GM12892 (cell line): ENCODE data around the gene TSC22D4.

Experiments
- DNase-seq: peaks from one replicate; pipeline ENCODE4 v3.0.0; 2011; ENCODE audit not compliant: insufficient read length
- FAIRE-seq: peaks from 2 replicates; lab custom pipeline; 2011; peaks lifted over from hg19 to GRCh38; lab: Jason Lieb, UNC
- POLR2A ChIP-seq: IDR thresholded peaks from 2 replicates; pipeline ENCODE4 v1.6.1; 2011; ENCODE audit warnings: low read depth, low read length, control low read depth
- POLR2AphosphoS5 ChIP-seq: IDR thresholded peaks from 2 replicates; pipeline ENCODE4 v1.6.1; 2011; ENCODE audit warnings: low read depth, low read length, control low read depth
- TAF1 ChIP-seq: IDR thresholded peaks from 2 replicates; pipeline ENCODE4 v1.6.1; 2011; ENCODE audit warnings: low read depth, mild to moderate bottlenecking, control low read depth, low read length, borderline replicate concordance

The TSC22D4 gene

DNA sequence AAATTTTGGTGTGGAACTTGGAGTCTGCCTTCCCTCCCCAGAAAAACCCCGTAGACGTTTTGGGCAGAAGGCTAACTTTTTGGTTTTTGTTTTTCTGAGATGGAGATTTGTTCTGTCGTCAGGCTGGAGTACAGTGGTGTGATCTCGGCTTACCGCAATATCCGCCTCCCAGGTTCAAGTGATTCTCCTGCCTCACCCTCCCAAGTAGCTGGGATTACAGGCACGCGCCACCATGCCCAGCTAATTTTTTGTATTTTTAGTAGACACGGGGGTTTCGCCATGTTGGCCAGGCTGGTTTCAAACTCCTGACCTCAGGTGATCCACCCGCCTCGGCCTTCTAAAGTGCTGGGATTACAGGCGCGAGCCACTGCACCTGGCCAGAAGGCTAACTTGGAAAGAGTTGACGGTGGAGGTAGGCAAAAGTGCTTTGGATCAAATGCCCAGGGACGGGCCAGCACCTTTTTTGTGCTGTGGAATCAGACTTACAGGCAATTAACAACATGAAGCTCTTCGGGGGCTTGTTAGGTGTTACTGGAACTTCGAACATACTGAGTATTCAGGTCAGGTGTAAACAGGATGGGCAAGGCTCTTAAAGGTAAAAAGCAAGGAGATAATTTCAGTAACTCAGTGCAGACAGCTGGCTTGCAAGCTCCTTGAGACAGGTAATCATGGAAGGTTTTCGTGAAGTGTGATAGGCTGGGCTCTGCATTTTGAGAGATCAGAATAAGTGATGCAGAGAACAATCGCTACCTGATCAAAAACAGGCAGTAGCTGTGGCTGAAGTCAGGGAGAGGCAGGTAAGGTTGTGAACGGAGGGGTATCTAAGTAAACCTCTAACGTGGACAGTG is 44.5 kb downstream of the TSC22D4 start:
- TF ChIP-seq POLR2AphosphoS5, result no peak
- TF ChIP-seq POLR2A, result no peak
- no peak for TF ChIP-seq TAF1
- FAIRE-seq (no peak), DNase-seq (no peak)

DNA sequence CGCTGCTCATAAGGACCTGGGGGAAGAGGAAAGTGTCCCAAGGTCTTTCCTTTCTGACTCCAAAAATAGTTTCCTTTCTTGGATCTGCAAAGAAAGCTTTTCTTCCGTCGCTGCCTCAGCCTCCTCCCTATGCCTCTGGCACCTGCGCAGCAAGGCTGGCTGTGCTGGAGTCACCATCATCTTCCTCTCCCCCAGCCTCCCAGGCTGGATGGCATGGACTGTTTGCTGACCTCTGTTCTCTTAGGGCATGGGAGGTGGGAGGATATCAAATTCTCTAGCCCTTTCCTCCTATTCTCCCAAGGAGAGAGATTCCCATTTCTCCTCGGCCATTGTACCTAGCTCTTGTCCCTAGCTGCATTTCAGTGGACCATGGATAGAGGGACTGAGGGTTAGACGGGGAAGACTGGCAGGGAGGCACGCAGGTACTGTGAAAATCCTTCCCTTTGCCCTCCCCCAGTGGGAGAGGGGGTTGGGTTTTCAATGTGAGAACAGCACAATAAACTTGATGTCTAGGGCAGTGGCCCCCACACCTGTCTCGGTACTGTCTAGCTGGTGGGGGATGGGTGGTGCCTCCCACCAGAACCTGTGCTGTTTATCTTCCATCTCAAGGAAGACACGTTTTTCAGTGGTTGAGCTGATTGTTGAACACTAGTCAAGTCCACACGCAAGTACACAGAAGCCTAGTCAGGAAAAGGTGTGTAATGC is 45.3 kb downstream of the TSC22D4 start:
- FAIRE-seq (no peak), DNase-seq (no peak)
- no peak; the same call in 1 of the 2 replicates for TF ChIP-seq POLR2A
- TF ChIP-seq POLR2AphosphoS5, result peak; percentile 58
- no peak for TF ChIP-seq TAF1

DNA sequence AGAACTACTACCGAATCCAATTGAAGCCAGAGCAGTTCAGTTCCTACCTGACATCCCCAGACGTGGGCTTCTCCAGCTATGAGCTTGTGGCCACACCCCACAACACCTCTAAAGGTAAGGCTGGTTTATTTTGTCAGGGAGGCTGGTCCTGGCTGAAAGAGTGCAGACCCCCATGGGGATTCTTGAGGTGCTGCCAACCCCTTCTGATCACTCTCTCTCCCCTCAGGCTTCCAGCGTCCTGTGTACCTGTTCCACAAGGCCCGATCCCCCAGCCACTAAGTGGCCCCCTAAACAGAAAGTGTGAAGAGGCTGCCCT is 45.8 kb downstream of the TSC22D4 start:
- FAIRE-seq, result no peak
- no peak for DNase-seq
- no peak; the same call in 1 of the 2 replicates for TF ChIP-seq POLR2AphosphoS5
- no peak for TF ChIP-seq POLR2A

DNA sequence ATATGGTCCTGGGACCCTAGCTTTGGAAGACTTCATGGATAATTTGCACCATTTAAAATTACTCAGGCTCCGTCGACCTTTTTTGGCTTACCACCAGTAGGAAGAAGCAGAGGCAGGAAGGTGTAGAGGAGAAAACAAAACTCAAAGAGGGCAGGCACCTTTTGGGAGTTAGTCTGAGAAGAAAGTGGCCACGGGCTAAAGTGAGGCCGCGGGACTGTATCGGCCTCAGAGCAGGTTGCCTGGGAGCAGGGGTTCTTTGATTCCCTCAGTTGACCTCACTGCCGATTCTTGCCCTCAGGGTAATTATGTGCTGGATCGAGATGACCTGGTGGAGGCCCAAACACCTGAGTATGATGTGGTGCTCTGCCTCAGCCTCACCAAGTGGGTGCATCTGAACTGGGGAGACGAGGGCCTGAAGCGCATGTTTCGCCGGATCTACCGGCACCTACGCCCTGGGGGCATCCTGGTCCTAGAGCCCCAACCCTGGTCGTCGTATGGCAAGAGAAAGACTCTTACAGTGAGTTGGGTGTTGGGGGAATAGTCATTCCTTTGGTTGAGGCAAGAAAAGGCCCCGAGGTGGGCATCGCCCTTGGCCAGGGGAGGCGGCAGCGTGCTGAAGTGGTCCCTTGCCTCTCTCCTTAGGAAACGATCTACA is 46.3 kb downstream of the TSC22D4 start:
- no peak for TF ChIP-seq POLR2A
- TF ChIP-seq TAF1, result no peak
- TF ChIP-seq POLR2AphosphoS5, result no peak
- no peak for FAIRE-seq

DNA sequence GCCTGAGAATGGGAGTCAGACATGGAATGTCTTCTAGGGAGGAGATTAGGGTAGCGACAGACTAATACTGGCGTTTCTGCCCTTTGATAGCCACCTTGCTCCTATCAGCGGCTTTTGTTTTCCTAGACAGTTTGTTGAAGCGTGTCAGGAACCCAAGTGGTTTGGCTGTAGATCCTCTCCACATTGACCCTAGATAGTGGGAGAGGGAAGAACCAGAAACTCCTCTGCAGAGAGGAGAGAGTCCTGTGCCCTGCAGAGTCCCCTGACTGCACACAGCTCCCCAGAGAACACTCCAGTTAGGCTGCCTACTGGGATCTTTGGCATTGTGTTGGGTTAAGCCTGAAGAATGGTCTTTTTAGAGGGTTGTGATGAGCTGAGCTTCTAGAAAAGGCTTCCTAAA is 47.0 kb downstream of the TSC22D4 start:
- TF ChIP-seq TAF1, result no peak
- no peak for TF ChIP-seq POLR2A
- TF ChIP-seq POLR2AphosphoS5, result no peak; the same call in 1 of the 2 replicates
- FAIRE-seq (no peak), DNase-seq (no peak)

More for the DNA sequence above, 46.3 kb downstream of the TSC22D4 start:
- DNase-seq, result no peak

DNA sequence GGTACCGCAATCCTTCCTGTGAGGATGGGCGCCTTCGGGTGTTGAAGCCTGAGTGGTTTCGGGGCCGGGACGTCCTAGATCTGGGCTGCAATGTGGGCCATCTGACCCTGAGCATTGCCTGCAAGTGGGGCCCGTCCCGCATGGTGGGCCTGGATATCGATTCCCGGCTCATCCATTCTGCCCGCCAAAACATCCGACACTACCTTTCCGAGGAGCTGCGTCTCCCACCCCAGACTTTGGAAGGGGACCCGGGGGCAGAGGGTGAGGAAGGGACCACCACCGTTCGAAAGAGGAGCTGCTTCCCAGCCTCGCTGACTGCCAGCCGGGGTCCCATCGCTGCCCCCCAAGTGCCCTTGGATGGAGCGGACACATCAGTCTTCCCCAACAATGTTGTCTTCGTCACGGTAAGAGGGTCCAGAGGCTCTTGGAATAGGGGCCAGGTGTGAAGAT is 47.7 kb downstream of the TSC22D4 start:
- TF ChIP-seq POLR2A (no peak), POLR2AphosphoS5 (no peak)
- DNase-seq (no peak), FAIRE-seq (no peak)

DNA sequence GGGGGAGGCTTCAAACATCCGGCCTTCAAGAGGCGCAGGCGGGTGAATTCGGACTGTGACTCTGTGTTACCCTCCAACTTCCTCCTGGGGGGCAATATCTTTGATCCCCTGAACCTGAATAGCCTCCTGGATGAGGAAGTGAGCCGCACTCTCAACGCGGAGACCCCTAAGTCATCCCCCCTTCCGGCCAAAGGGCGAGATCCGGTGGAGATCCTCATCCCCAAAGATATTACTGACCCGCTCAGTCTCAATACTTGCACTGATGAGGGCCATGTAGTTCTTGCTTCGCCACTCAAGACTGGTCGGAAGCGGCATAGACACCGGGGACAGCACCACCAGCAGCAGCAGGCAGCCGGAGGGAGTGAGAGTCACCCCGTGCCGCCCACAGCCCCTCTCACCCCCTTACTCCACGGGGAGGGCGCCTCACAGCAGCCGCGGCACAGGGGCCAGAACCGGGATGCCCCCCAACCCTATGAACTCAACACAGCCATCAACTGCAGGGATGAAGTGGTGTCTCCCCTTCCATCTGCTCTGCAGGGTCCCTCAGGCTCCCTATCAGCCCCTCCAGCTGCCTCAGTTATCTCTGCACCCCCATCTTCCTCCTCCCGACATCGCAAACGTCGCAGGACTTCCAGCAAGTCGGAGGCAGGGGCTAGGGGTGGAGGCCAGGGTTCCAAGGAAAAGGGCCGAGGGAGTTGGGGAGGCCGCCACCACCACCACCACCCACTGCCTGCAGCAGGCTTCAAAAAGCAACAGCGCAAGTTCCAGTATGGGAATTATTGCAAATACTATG is 48.3 kb downstream of the TSC22D4 start:
- TF ChIP-seq POLR2AphosphoS5, result no peak
- no peak for TF ChIP-seq TAF1
- TF ChIP-seq POLR2A, result no peak
- DNase-seq (no peak), FAIRE-seq (peak; percentile 60)

GRCh38 chr7:100429637-100430492 is 49.1 kb downstream of the TSC22D4 start, which contains the start of gene MEPCE:
Gene MEPCE, plus strand, starts transcription at chr7:100429831. Its CDS starts 188 bp downstream, at chr7:100430019.
- FAIRE-seq, result peak; percentile 100
- DNase-seq, result peak; percentile 97

GRCh38 chr7:100428967-100429636 is 49.9 kb downstream of the TSC22D4 start:
- TF ChIP-seq POLR2AphosphoS5, result peak; percentile 58; the same call in 1 of the 2 replicates
- no peak for TF ChIP-seq TAF1
- TF ChIP-seq POLR2A, result peak; percentile 70; the same call in 1 of the 2 replicates
- FAIRE-seq (no peak), DNase-seq (peak; percentile 89)

More at GRCh38 chr7:100429637-100430492, 49.1 kb downstream of the TSC22D4 start, which contains the start of gene MEPCE:
- TF ChIP-seq TAF1, result peak; percentile 40; the same call in 1 of the 2 replicates
- no peak; the same call in 1 of the 2 replicates for TF ChIP-seq POLR2AphosphoS5
- TF ChIP-seq POLR2A, result peak; percentile 50; the same call in 1 of the 2 replicates
